ENCODE results near the gene CDIPT.

DNA sequence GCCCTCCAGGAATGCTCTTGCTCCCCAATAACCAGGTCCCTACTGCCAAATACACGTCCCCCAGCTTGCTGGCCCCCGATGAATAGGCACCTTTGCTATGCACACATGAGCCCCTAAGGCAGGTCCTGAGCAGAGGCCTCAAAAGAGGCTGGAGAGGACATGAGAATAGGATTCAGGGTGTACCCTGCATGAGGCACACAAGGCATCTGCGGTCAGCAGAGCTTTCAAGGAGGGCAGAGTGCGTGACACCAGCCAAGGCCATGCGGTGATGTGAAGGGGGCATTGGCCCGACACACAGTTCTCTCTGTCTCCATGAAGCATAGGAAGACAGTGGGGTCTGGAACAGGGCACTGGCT, 29.4 kb upstream of the CDIPT start:
- TF ChIP-seq, protein P1, sequence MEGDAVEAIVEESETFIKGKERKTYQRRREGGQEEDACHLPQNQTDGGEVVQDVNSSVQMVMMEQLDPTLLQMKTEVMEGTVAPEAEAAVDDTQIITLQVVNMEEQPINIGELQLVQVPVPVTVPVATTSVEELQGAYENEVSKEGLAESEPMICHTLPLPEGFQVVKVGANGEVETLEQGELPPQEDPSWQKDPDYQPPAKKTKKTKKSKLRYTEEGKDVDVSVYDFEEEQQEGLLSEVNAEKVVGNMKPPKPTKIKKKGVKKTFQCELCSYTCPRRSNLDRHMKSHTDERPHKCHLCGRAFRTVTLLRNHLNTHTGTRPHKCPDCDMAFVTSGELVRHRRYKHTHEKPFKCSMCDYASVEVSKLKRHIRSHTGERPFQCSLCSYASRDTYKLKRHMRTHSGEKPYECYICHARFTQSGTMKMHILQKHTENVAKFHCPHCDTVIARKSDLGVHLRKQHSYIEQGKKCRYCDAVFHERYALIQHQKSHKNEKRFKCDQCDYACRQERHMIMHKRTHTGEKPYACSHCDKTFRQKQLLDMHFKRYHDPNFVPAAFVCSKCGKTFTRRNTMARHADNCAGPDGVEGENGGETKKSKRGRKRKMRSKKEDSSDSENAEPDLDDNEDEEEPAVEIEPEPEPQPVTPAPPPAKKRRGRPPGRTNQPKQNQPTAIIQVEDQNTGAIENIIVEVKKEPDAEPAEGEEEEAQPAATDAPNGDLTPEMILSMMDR (conservative IDR thresholded peaks at IDR 0.05; ENCODE audit: low read length) = no peak
- no peak for TF ChIP-seq EZH2phosphoT487 (IDR thresholded peaks at IDR 0.05; ENCODE audit: borderline replicate concordance, low read depth, low read length)
